ENCODE measurements around the gene FSTL3. TPM values are rescaled to one million over a fixed set of nuclear protein-coding genes. Genes with fewer than 3 reads are reported as not detected.

The FSTL3 gene
- total RNA-seq, 1 experiment from 2014 or later = 6.8 TPM

DNA sequence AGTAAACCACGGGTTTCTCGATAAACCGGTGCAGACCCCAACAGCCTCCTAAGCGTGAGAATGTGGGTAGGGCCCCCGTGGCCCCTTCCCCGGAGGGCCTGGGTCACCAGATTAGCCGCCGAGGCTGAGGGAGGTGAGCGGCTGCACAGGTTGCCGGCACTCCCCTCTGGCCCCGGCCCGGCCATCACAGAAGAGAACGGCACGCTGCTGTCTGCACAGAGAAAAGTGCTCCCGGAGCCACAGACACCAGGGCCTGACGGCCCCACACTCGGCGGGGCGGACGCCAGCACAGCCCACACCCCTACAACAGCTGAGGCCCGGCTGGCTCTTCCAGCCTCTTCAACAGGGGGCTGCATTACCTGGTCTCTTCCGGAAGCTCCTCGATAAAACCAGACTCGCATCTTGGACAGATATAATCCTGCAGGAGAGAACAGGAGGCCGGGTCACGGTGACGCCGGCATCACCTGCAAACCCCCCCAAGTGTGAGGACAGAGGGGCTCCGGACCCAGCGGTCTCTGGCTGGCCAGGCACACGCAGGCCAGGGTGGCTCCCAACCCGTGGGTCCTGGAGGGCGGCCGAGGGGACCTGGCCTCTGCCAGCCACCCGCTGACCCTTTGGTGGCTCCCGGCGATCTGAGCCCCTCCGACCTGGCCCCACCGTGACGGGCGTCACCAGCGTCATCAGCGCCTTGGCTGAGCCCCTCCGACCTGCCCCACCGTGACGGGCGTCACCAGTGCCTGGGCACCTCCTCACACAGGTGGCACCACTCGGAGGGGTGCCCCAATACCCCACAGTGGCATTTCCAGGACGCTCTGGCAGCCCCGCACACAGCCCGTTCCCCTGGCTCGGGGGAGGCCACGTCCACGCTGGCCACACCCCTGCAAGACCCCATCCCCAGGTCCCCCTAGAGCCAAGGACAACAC is 23.5 kb upstream of the FSTL3 start:
- no peak overlapping the region for H4K5ac ChIP-seq (ENCODE audit: insufficient read length, low read depth, low read length)
- no peak overlapping the region for H3T11ph ChIP-seq (ENCODE audit: low read length)
- H3K27ac ChIP-seq (ENCODE audit: insufficient read length, low read depth, low read length) = no peak overlapping the region
- H3K79me2 ChIP-seq (ENCODE audit: insufficient read depth, low read length) = peaks cover 38% of the 10 kb centered on the region
- no peak overlapping the region for H3K56ac ChIP-seq (ENCODE audit: insufficient read length, low read depth, low read length)
- H3K9me3 ChIP-seq (ENCODE audit: control insufficient read depth, low read depth, low read length) = no peaks in the 10 kb centered on the region
- no peak overlapping the region for H3K4me2 ChIP-seq (ENCODE audit: insufficient read depth, insufficient read length, low read length)
- H3K4ac ChIP-seq (ENCODE audit: low read depth, low read length) = no peak overlapping the region
- Mint-ChIP-seq H3K4me3 (no peak overlapping the region), H3K27ac (no peak overlapping the region), H3K9me3 (no peaks in the 10 kb centered on the region; a peak in 2 of 5 replicates), H3K27me3 (ENCODE audit: low read depth) (no peaks in the 10 kb centered on the region), H3K36me3 (ENCODE audit: insufficient read depth in 1 of 3, low read depth in 3 of 3) (peaks cover 7 to 26% (median 25%) of the 10 kb centered on the region in 3 experiments; a peak in 6 of 7 replicates), H3K4me1 (no peaks in the 10 kb centered on the region)
- H3K79me1 ChIP-seq (ENCODE audit: insufficient read depth, low read depth, low read length, poor library complexity, severe bottlenecking) = peaks cover 13% of the 10 kb centered on the region
- H2BK120ac ChIP-seq (ENCODE audit: low read depth, low read length, poor library complexity, severe bottlenecking) = no peak overlapping the region
- TF ChIP-seq, protein P1, sequence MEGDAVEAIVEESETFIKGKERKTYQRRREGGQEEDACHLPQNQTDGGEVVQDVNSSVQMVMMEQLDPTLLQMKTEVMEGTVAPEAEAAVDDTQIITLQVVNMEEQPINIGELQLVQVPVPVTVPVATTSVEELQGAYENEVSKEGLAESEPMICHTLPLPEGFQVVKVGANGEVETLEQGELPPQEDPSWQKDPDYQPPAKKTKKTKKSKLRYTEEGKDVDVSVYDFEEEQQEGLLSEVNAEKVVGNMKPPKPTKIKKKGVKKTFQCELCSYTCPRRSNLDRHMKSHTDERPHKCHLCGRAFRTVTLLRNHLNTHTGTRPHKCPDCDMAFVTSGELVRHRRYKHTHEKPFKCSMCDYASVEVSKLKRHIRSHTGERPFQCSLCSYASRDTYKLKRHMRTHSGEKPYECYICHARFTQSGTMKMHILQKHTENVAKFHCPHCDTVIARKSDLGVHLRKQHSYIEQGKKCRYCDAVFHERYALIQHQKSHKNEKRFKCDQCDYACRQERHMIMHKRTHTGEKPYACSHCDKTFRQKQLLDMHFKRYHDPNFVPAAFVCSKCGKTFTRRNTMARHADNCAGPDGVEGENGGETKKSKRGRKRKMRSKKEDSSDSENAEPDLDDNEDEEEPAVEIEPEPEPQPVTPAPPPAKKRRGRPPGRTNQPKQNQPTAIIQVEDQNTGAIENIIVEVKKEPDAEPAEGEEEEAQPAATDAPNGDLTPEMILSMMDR (conservative IDR thresholded peaks at IDR 0.05) = no peak
- DNase-seq = no peak
- H2AFZ ChIP-seq (ENCODE audit: low read length) = no peak overlapping the region
- H4K8ac ChIP-seq (replicated peaks; ENCODE audit: insufficient read length, low read depth, low read length) = no peak overlapping the region
- H4K91ac ChIP-seq (ENCODE audit: insufficient read length, low read depth, low read length) = no peak overlapping the region
- H3K18ac ChIP-seq (ENCODE audit: insufficient read length, low read depth, low read length) = no peak overlapping the region
- H3K14ac ChIP-seq (ENCODE audit: insufficient read depth, low read length) = no peak overlapping the region; the same call in 1 of the 2 replicates
- no peak overlapping the region for H2BK12ac ChIP-seq (ENCODE audit: insufficient read length, low read depth, low read length)
- H2AK5ac ChIP-seq (ENCODE audit: insufficient read length, low read length) = no peak overlapping the region
- peaks cover 9% of the 10 kb centered on the region for H4K20me1 ChIP-seq (ENCODE audit: control insufficient read depth, insufficient read depth, insufficient read length)
- H2BK5ac ChIP-seq (ENCODE audit: insufficient read length, low read length) = no peak overlapping the region
- no peak overlapping the region for H3K9ac ChIP-seq (ENCODE audit: extremely low read depth, insufficient read length, low read length)
- H3K4me1 ChIP-seq (ENCODE audit: insufficient read depth, low read length) = no peaks in the 10 kb centered on the region
- no peak overlapping the region for H2BK20ac ChIP-seq (ENCODE audit: low read depth, low read length, poor library complexity, severe bottlenecking)
- H3K27me3 ChIP-seq (ENCODE audit: insufficient read depth, low read length) = no peaks in the 10 kb centered on the region
- no peak overlapping the region for H3K23ac ChIP-seq (ENCODE audit: insufficient read length, low read depth, low read length)
- no CpG with 5 or more reads among the region's 54 CpGs for WGBS (ENCODE audit: extremely low coverage, insufficient read length, low lambda C conversion rate)
- no peak overlapping the region for H2BK15ac ChIP-seq (ENCODE audit: low read depth, low read length)
- H3K23me2 ChIP-seq (ENCODE audit: insufficient read length, low read depth, low read length, poor library complexity, severe bottlenecking) = no peaks in the 10 kb centered on the region

All from H9 (cell line).